Activated CD8-positive, alpha-beta T cell treated with anti-CD3 and anti-CD28 coated beads for 36 hours (primary cell): ENCODE data around the gene BPIFB2. TPM values are rescaled to one million over a fixed set of nuclear protein-coding genes. Genes with fewer than 3 reads are reported as not detected.
A peak's percentile ranks its signal among the peaks of the same experiment; 100 is the strongest.

Experiments used
- ATAC-seq: fragments of 200-7000 bp; cut with Tn5 transposase; one replicate; pipeline ENCODE4 v1.10.0; 2021; ENCODE audit warnings: mild to moderate bottlenecking, moderate library complexity
- CTCF ChIA-PET: fragments of 350-600 bp; sonication (Branson Sonifier 250); formaldehyde crosslinking; loops from one replicate; lab custom pipeline; 2021; ENCODE audit warnings: antibody characterized with exemption; lab: Charles Lee
- POLR2A ChIA-PET: fragments of 350-600 bp; sonication (Branson Sonifier 250); formaldehyde crosslinking; loops from one replicate; lab custom pipeline; 2021; ENCODE audit warnings: antibody characterized with exemption; lab: Charles Lee
- DNase-seq: peaks from one replicate; pipeline ENCODE4 v3.0.0-alpha.2; 2020
- H3K27ac Mint-ChIP-seq: one replicate; pipeline ENCODE4 v1.8.0; 2021; ENCODE audit warnings: mild to moderate bottlenecking, mixed read lengths
- H3K27me3 Mint-ChIP-seq: one replicate; pipeline ENCODE4 v1.8.0; 2021; ENCODE audit warnings: mixed read lengths
- H3K36me3 Mint-ChIP-seq: one replicate; pipeline ENCODE4 v1.8.0; 2021; ENCODE audit warnings: low read depth, mixed read lengths
- H3K4me1 Mint-ChIP-seq: one replicate; pipeline ENCODE4 v1.8.0; 2021; ENCODE audit warnings: low read depth, mixed read lengths
- H3K4me3 Mint-ChIP-seq: one replicate; pipeline ENCODE4 v1.8.0; 2021; ENCODE audit warnings: mild to moderate bottlenecking, moderate library complexity, mixed read lengths
- H3K9me3 Mint-ChIP-seq: one replicate; pipeline ENCODE4 v1.8.0; 2021; ENCODE audit warnings: mixed read lengths
- CTCF ChIP-seq: fragments of 200-600 bp; IDR thresholded peaks from one replicate; pipeline ENCODE4 v1.8.0; 2022; ENCODE audit warnings: antibody characterized with exemption, mild to moderate bottlenecking
- intact Hi-C: fragments of 100-400 bp; cut with micrococcal nuclease; formaldehyde crosslinking; loops from one replicate; pipeline ENCODE4 v1.10.0; 2022
- total RNA-seq, 2 experiments: library from RNA; stranded (reverse); gene quantifications; one replicate each; pipeline ENCODE4 v1.2.3, GENCODE V29; 2021

The BPIFB2 gene
- total RNA-seq, 2 experiments from 2014 or later, result not detected

GRCh38 chr20:32995802-32996201, 11.7 kb upstream of the BPIFB2 start:
- intact Hi-C loops, result no loop called here
- ATAC-seq (no peak), DNase-seq (no peak)
- no peak overlapping the region for H3K4me3 Mint-ChIP-seq
- ChIA-PET POLR2A (no interaction called here), CTCF (interaction anchor here (0.7 to 4.3 kb wide), 8 partner anchors 9 to 93 kb away, joined by 3 to 32 read pairs (median 4); partner anchors contain the start of gene SUN5)
- no peak overlapping the region for H3K27ac Mint-ChIP-seq
- H3K9me3 Mint-ChIP-seq, result peaks cover 10% of the 10 kb centered on the region
- peaks cover 3% of the 10 kb centered on the region for H3K36me3 Mint-ChIP-seq
- peaks cover 35% of the 10 kb centered on the region for H3K4me1 Mint-ChIP-seq
- H3K27me3 Mint-ChIP-seq, result no peaks in the 10 kb centered on the region
- TF ChIP-seq CTCF, result peak; percentile 14

GRCh38 chr20:32997431-32997830, 10.1 kb upstream of the BPIFB2 start:
- Mint-ChIP-seq H3K4me3 (no peak overlapping the region), H3K4me1 (peaks cover 25% of the 10 kb centered on the region), H3K27ac (no peak overlapping the region), H3K36me3 (peaks cover 3% of the 10 kb centered on the region), H3K9me3 (peaks cover 10% of the 10 kb centered on the region), H3K27me3 (no peaks in the 10 kb centered on the region)
- DNase-seq (no peak), ATAC-seq (no peak)
- intact Hi-C loops, result no loop called here
- no peak for TF ChIP-seq CTCF
- CTCF ChIA-PET, result interaction anchor here (0.6 to 2.0 kb wide), 3 partner anchors 14 to 97 kb away, joined by 3 to 4 read pairs (median 3); no protein-coding TSS in a partner anchor
- POLR2A ChIA-PET, result interaction anchor here (1.0 to 1.1 kb wide), 2 partner anchors 31 to 52 kb away, joined by 3 read pairs; no protein-coding TSS in a partner anchor

- ChIA-PET POLR2A (interaction anchor here (1.0 kb wide), 1 partner anchor 29 kb away, joined by 4 read pairs; no protein-coding TSS in a partner anchor), CTCF (interaction anchor here (1.3 to 1.6 kb wide), 2 partner anchors 10 to 64 kb away, joined by 3 read pairs; no protein-coding TSS in a partner anchor)
- DNase-seq (no peak), ATAC-seq (no peak)
- peaks cover 9% of the 10 kb centered on the region for H3K9me3 Mint-ChIP-seq
- peaks cover under 1% of the 10 kb centered on the region for H3K36me3 Mint-ChIP-seq
- no peaks in the 10 kb centered on the region for H3K27me3 Mint-ChIP-seq
- intact Hi-C loops, result no loop called here
- H3K27ac Mint-ChIP-seq, result no peak overlapping the region
- H3K4me3 Mint-ChIP-seq, result no peak overlapping the region
- no peak for TF ChIP-seq CTCF
- peaks cover 14% of the 10 kb centered on the region for H3K4me1 Mint-ChIP-seq
Measured at GRCh38 chr20:32999603-33000250, 7.8 kb upstream of the BPIFB2 start.

GRCh38 chr20:33000802-33001466, 6.6 kb upstream of the BPIFB2 start:
- TF ChIP-seq CTCF, result no peak
- no peaks in the 10 kb centered on the region for H3K36me3 Mint-ChIP-seq
- H3K27me3 Mint-ChIP-seq, result no peaks in the 10 kb centered on the region
- CTCF ChIA-PET, result interaction anchor here (1.6 to 1.9 kb wide), 2 partner anchors 9 to 99 kb away, joined by 3 to 5 read pairs; no protein-coding TSS in a partner anchor
- intact Hi-C loops, result no loop called here
- ATAC-seq (no peak), DNase-seq (no peak)
- H3K9me3 Mint-ChIP-seq, result peaks cover 3% of the 10 kb centered on the region
- H3K27ac Mint-ChIP-seq, result no peak overlapping the region
- no peak overlapping the region for H3K4me3 Mint-ChIP-seq
- POLR2A ChIA-PET, result no interaction called here
- H3K4me1 Mint-ChIP-seq, result peaks cover 18% of the 10 kb centered on the region
